Kidney (tissue), 14 donors: ENCODE results near the gene RFTN2. TPM values are rescaled to one million over a fixed set of nuclear protein-coding genes. Genes with fewer than 3 reads are reported as not detected.
"Not testable (repeated sequence)": the region's sequence is repeated elsewhere in the genome, so short reads cannot be mapped to it uniquely, and the experiment has no call there.

Experiments used
- DNase-seq, 5 donors: peaks; one replicate each; pipeline ENCODE4 v3.0.0-alpha.2; 2013 to 2020
- FAIRE-seq: peaks from 2 replicates; lab custom pipeline; 2012; peaks lifted over from hg19 to GRCh38; lab: Jason Lieb, UNC
- H3K27ac ChIP-seq, 2 donors: one replicate each; pipeline ENCODE4 v1.7.0; 2013; ENCODE audit warnings: low read depth in 2 of 2, low read length in 2 of 2, inconsistent platforms in 1 of 2
- H3K27me3 ChIP-seq: one replicate; pipeline ENCODE4 v1.7.1; 2013; ENCODE audit warnings: low read length, inconsistent platforms; ENCODE audit not compliant: control insufficient read depth, insufficient read depth
- H3K36me3 ChIP-seq, 3 donors: one replicate each; pipeline versions ENCODE4 v1.7.0 to v1.7.1; 2013; ENCODE audit warnings: low read length in 3 of 3, control low read depth in 1 of 3, inconsistent platforms in 1 of 3; ENCODE audit not compliant: insufficient read depth in 3 of 3, control insufficient read depth in 2 of 3
- H3K4me1 ChIP-seq, 3 donors: one replicate each; pipeline versions ENCODE4 v1.7.0 to v1.7.1; 2013; ENCODE audit warnings: low read length in 3 of 3, inconsistent platforms in 1 of 3, low read depth in 1 of 3; ENCODE audit not compliant: control insufficient read depth in 2 of 3, insufficient read depth in 2 of 3
- H3K4me3 ChIP-seq, 3 donors: one replicate each; pipeline versions ENCODE4 v1.7.0 to v1.8.1; 2013; ENCODE audit warnings: low read length in 3 of 3, control low read depth in 1 of 3, inconsistent platforms in 1 of 3
- H3K9ac ChIP-seq, 3 donors: one replicate each; pipeline versions ENCODE4 v1.7.0 to v1.7.1; 2013; ENCODE audit warnings: low read length in 3 of 3, control low read depth in 1 of 3, inconsistent platforms in 1 of 3
- H3K9me3 ChIP-seq, 3 donors: one replicate each; pipeline versions ENCODE4 v1.7.0 to v1.7.1; 2013; ENCODE audit warnings: low read length in 3 of 3, control low read depth in 1 of 3, inconsistent platforms in 1 of 3; ENCODE audit not compliant: control insufficient read depth in 2 of 3, insufficient read depth in 1 of 3
- CTCF ChIP-seq: IDR thresholded peaks from 3 replicates; pipeline ENCODE4 v1.5.1; 2012; ENCODE audit warnings: mild to moderate bottlenecking, moderate library complexity, borderline replicate concordance; ENCODE audit not compliant: insufficient read depth; ENCODE audit errors: extremely low read depth
- intact Hi-C: fragments of 100-400 bp; cut with DNase I; formaldehyde crosslinking; loops from one replicate; pipeline ENCODE4 v1.11.1; 2022
- polyA plus RNA-seq: library from polyadenylated mRNA; stranded (reverse); fragments of 350-450 nt; fragmentation: Illumina TruSeq; extraction: RNeasy Lipid Tissue Mini Kit (QIAGEN cat#74804); gene quantifications from one replicate; pipeline ENCODE4 v1.2.3, GENCODE V29; 2014; ENCODE audit warnings: low read depth, low replicate concordance; ENCODE audit not compliant: insufficient read depth
- total RNA-seq: library from RNA; stranded (reverse); fragmentation: NEBNext Ultra II Directional; extraction: Animal tissue kit (Norgen Biotek cat#: 25700); gene quantifications from one replicate; pipeline ENCODE4 v1.2.1, GENCODE V29; 2021
- donor health status: control.
- donor health status: control.
- donor health status: control.
- donor health status: control.
- donor health status: control.
- donor health status: DM: yes; HTN: yes; CAD: no.
- donor health status: Normal renal cell carcinoma (clear cell type).

Gene RFTN2
- total and polyA plus RNA-seq, 2 donors from 2014 or later: 1.4 to 4.0 TPM

- H3K9ac ChIP-seq, H3K9me3 ChIP-seq, H3K4me3 ChIP-seq, H3K36me3 ChIP-seq, H3K27ac ChIP-seq, FAIRE-seq, H3K27me3 ChIP-seq, intact Hi-C loops, H3K4me1 ChIP-seq, DNase-seq: not testable (repeated sequence)
Observed at GRCh38 chr2:197695206-197695605, 19.8 kb upstream of the RFTN2 start.

- no peak for TF ChIP-seq CTCF
- no peak overlapping the region for H3K4me3 ChIP-seq
- H3K36me3 ChIP-seq: no peaks in the 10 kb centered on the region
- H3K9ac ChIP-seq: no peak overlapping the region
- no peak overlapping the region for H3K27ac ChIP-seq
- intact Hi-C loops: no loop called here
- H3K9me3 ChIP-seq: no peaks in the 10 kb centered on the region
- H3K4me1 ChIP-seq: no peaks in the 10 kb centered on the region
- no peaks in the 10 kb centered on the region for H3K27me3 ChIP-seq
- DNase-seq (no peak), FAIRE-seq (no peak)
Observed at GRCh38 chr2:197677483-197677882, 2.1 kb upstream of the RFTN2 start.

- Histone ChIP-seq H3K9me3 (no peaks in the 10 kb centered on the region), H3K27ac (no peak overlapping the region), H3K36me3 (no peaks in the 10 kb centered on the region), H3K4me1 (no peaks in the 10 kb centered on the region), H3K9ac (no peak overlapping the region), H3K4me3 (no peak overlapping the region), H3K27me3 (no peaks in the 10 kb centered on the region)
- no peak for FAIRE-seq
- DNase-seq: no peak
- intact Hi-C loops: no loop called here
- TF ChIP-seq CTCF: no peak
Observed at GRCh38 chr2:197677056-197677455, 1.7 kb upstream of the RFTN2 start.

GRCh38 chr2:197675711-197676188 lies 363 bp upstream of the RFTN2 start:
- peak overlapping the region; percentile 49 to 67 (median 62) for H3K4me3 ChIP-seq
- TF ChIP-seq CTCF: no peak

More at GRCh38 chr2:197675711-197676188, 363 bp upstream of the RFTN2 start:
- no peaks in the 10 kb centered on the region for H3K4me1 ChIP-seq
- H3K36me3 ChIP-seq: no peaks in the 10 kb centered on the region
- no peaks in the 10 kb centered on the region for H3K27me3 ChIP-seq
- intact Hi-C loops: no loop called here
- H3K27ac ChIP-seq: peak overlapping the region; percentile 4 to 76
- DNase-seq (peak in 4 of 5 donors; percentile 58 to 89 (median 72)), FAIRE-seq (no peak)
- peak overlapping the region; percentile 31 to 60 (median 51) for H3K9ac ChIP-seq
- no peaks in the 10 kb centered on the region for H3K9me3 ChIP-seq
